Measurements from ENCODE around the gene RAD18.

RAD18 gene

GRCh38 chr3:9008550-9009255 is 45.4 kb upstream of the RAD18 start:
- TF ChIP-seq ZFP30 (CRISPR knock-in tag; IDR thresholded peaks at IDR 0.05) (no peak), CREB5 (CRISPR knock-in tag; IDR thresholded peaks at IDR 0.05; ENCODE audit: low read depth) (no peak), ESRRG (CRISPR knock-in tag; IDR thresholded peaks at IDR 0.05) (no peak), ARNTL (CRISPR knock-in tag; IDR thresholded peaks at IDR 0.05; ENCODE audit: borderline replicate concordance, low read depth) (no peak), CSRNP3 (CRISPR knock-in tag; IDR thresholded peaks at IDR 0.05) (no peak), OSR1 (CRISPR knock-in tag; IDR thresholded peaks at IDR 0.05) (no peak), POU6F1 (CRISPR knock-in tag; IDR thresholded peaks at IDR 0.05; ENCODE audit: borderline replicate concordance, low read depth) (no peak), CSDC2 (CRISPR knock-in tag; IDR thresholded peaks at IDR 0.05) (no peak), PATZ1 (CRISPR knock-in tag; IDR thresholded peaks at IDR 0.05; ENCODE audit: borderline replicate concordance) (no peak), ZFP3 (CRISPR knock-in tag; IDR thresholded peaks at IDR 0.05) (no peak), PPARA (CRISPR knock-in tag; IDR thresholded peaks at IDR 0.05; ENCODE audit: borderline replicate concordance) (no peak), ISL1 (CRISPR knock-in tag; IDR thresholded peaks at IDR 0.05) (no peak), TCF4 (CRISPR knock-in tag; IDR thresholded peaks at IDR 0.05; ENCODE audit: borderline replicate concordance) (no peak)
- ATAC-seq: no peak

GRCh38 chr3:9007928-9008327 is 44.7 kb upstream of the RAD18 start:
- ATAC-seq: no peak

More at GRCh38 chr3:9007928-9008327, 44.7 kb upstream of the RAD18 start:
- no peak for TF ChIP-seq PPARA (CRISPR knock-in tag; IDR thresholded peaks at IDR 0.05; ENCODE audit: borderline replicate concordance)
- no peak for TF ChIP-seq ZC3H10 (CRISPR knock-in tag; IDR thresholded peaks at IDR 0.05)
- no peak for TF ChIP-seq TCF4 (CRISPR knock-in tag; IDR thresholded peaks at IDR 0.05; ENCODE audit: borderline replicate concordance)
- TF ChIP-seq CSDC2 (CRISPR knock-in tag; IDR thresholded peaks at IDR 0.05): no peak
- no peak for TF ChIP-seq ZNF70 (CRISPR knock-in tag; IDR thresholded peaks at IDR 0.05)
- TF ChIP-seq TSHZ2 (CRISPR knock-in tag; IDR thresholded peaks at IDR 0.05): no peak
- TF ChIP-seq ARNTL (CRISPR knock-in tag; IDR thresholded peaks at IDR 0.05; ENCODE audit: borderline replicate concordance, low read depth): no peak
- no peak for TF ChIP-seq SNAI2 (CRISPR knock-in tag; IDR thresholded peaks at IDR 0.05)
- TF ChIP-seq BACH2 (CRISPR knock-in tag; IDR thresholded peaks at IDR 0.05; ENCODE audit: borderline replicate concordance): no peak
- TF ChIP-seq CSRNP3 (CRISPR knock-in tag; IDR thresholded peaks at IDR 0.05): no peak
- TF ChIP-seq ZFP3 (CRISPR knock-in tag; IDR thresholded peaks at IDR 0.05): no peak
- no peak for TF ChIP-seq ZFP30 (CRISPR knock-in tag; IDR thresholded peaks at IDR 0.05)
- no peak for TF ChIP-seq RARB (CRISPR knock-in tag; IDR thresholded peaks at IDR 0.05)
- no peak for TF ChIP-seq TOX (CRISPR knock-in tag; IDR thresholded peaks at IDR 0.05; ENCODE audit: borderline replicate concordance)
- TF ChIP-seq CREB5 (CRISPR knock-in tag; IDR thresholded peaks at IDR 0.05; ENCODE audit: low read depth): no peak
- no peak for TF ChIP-seq ZNF8 (CRISPR knock-in tag; IDR thresholded peaks at IDR 0.05)
- TF ChIP-seq ESRRG (CRISPR knock-in tag; IDR thresholded peaks at IDR 0.05): no peak
- no peak for TF ChIP-seq POU6F1 (CRISPR knock-in tag; IDR thresholded peaks at IDR 0.05; ENCODE audit: borderline replicate concordance, low read depth)
- no peak for TF ChIP-seq ZNF565 (CRISPR knock-in tag; conservative IDR thresholded peaks at IDR 0.05; ENCODE audit: low read depth)

Measured in SK-N-SH treated with all-trans-retinoic acid at 6 μM for 48 hours (cell line).